ENCODE results near the gene ZNF609.

DNA sequence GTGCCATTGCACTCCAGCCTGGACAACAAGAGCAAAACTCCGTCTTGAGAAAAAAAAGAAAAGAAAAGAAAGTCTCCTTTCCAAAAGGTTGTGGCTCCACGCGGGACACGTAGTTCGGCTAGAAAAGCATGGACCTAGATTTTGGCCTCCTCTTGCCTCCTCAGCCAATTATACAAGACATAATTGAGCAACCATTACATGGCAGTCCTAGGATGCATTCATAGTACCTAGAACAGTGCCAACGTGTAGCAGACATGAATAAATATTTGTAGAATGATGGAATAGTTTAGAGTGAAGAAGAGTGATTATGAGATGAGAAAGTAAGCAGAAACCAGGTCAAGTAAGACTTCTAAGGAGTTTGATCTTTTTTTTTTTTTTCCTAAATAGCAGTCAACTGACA, 112.5 kb downstream of the ZNF609 start:
- no peak for TF ChIP-seq TAF1 (conservative IDR thresholded peaks at IDR 0.05)
- TF ChIP-seq NR2F2 (IDR thresholded peaks at IDR 0.05), result no peak
- TF ChIP-seq, protein P1, sequence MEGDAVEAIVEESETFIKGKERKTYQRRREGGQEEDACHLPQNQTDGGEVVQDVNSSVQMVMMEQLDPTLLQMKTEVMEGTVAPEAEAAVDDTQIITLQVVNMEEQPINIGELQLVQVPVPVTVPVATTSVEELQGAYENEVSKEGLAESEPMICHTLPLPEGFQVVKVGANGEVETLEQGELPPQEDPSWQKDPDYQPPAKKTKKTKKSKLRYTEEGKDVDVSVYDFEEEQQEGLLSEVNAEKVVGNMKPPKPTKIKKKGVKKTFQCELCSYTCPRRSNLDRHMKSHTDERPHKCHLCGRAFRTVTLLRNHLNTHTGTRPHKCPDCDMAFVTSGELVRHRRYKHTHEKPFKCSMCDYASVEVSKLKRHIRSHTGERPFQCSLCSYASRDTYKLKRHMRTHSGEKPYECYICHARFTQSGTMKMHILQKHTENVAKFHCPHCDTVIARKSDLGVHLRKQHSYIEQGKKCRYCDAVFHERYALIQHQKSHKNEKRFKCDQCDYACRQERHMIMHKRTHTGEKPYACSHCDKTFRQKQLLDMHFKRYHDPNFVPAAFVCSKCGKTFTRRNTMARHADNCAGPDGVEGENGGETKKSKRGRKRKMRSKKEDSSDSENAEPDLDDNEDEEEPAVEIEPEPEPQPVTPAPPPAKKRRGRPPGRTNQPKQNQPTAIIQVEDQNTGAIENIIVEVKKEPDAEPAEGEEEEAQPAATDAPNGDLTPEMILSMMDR (IDR thresholded peaks at IDR 0.05; ENCODE audit: low read depth, low read length, missing input control), result no peak
- TF ChIP-seq RAD21 (IDR thresholded peaks at IDR 0.05), result no peak
- no peak for TF ChIP-seq SP1 (IDR thresholded peaks at IDR 0.05)
- TF ChIP-seq, protein P2, sequence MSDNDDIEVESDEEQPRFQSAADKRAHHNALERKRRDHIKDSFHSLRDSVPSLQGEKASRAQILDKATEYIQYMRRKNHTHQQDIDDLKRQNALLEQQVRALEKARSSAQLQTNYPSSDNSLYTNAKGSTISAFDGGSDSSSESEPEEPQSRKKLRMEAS (IDR thresholded peaks at IDR 0.05), result no peak
- TF ChIP-seq GABPA (IDR thresholded peaks at IDR 0.05 in 1 of 2, conservative IDR thresholded peaks at IDR 0.05 in 1 of 2), result no peak
- TF ChIP-seq EGR1 (IDR thresholded peaks at IDR 0.05; ENCODE audit: low read depth in 2 of 2), result no peak
- TF ChIP-seq, protein P3, sequence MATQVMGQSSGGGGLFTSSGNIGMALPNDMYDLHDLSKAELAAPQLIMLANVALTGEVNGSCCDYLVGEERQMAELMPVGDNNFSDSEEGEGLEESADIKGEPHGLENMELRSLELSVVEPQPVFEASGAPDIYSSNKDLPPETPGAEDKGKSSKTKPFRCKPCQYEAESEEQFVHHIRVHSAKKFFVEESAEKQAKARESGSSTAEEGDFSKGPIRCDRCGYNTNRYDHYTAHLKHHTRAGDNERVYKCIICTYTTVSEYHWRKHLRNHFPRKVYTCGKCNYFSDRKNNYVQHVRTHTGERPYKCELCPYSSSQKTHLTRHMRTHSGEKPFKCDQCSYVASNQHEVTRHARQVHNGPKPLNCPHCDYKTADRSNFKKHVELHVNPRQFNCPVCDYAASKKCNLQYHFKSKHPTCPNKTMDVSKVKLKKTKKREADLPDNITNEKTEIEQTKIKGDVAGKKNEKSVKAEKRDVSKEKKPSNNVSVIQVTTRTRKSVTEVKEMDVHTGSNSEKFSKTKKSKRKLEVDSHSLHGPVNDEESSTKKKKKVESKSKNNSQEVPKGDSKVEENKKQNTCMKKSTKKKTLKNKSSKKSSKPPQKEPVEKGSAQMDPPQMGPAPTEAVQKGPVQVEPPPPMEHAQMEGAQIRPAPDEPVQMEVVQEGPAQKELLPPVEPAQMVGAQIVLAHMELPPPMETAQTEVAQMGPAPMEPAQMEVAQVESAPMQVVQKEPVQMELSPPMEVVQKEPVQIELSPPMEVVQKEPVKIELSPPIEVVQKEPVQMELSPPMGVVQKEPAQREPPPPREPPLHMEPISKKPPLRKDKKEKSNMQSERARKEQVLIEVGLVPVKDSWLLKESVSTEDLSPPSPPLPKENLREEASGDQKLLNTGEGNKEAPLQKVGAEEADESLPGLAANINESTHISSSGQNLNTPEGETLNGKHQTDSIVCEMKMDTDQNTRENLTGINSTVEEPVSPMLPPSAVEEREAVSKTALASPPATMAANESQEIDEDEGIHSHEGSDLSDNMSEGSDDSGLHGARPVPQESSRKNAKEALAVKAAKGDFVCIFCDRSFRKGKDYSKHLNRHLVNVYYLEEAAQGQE (IDR thresholded peaks at IDR 0.05), result no peak
- no peak for TF ChIP-seq FOXA2 (IDR thresholded peaks at IDR 0.05)

Measured in liver (tissue), 3 donors.